ENCODE data around the gene EFNA2.

Gene EFNA2

GRCh38 chr19:1272423-1273262 is 13.0 kb upstream of the EFNA2 start:
- DNase-seq, result no peak

- no peak for DNase-seq
Measured at GRCh38 chr19:1273263-1274041, 12.2 kb upstream of the EFNA2 start.

- no peak for DNase-seq
Measured at GRCh38 chr19:1274081-1274851, 11.4 kb upstream of the EFNA2 start.

GRCh38 chr19:1274852-1275259 is 10.8 kb upstream of the EFNA2 start:
- DNase-seq, result no peak

- DNase-seq, result peak; percentile 98
Measured at GRCh38 chr19:1275260-1275975, 10.3 kb upstream of the EFNA2 start, which contains the start of gene FAM174C. TSS of gene FAM174C (plus strand) at chr19:1275530. CDS start at chr19:1275550, 20 bp downstream.

- DNase-seq, result no peak
Measured at GRCh38 chr19:1275976-1276627, 9.6 kb upstream of the EFNA2 start.

- no peak for DNase-seq
Measured at GRCh38 chr19:1276628-1277022, 9.0 kb upstream of the EFNA2 start.

GRCh38 chr19:1277061-1277460 is 8.6 kb upstream of the EFNA2 start:
- no peak for DNase-seq

GRCh38 chr19:1278074-1278473 is 7.6 kb upstream of the EFNA2 start:
- no peak for DNase-seq

- DNase-seq, result no peak
Measured at GRCh38 chr19:1278713-1279660, 6.7 kb upstream of the EFNA2 start.

- peak; percentile 51 for DNase-seq
Measured at GRCh38 chr19:1279782-1280341, 5.8 kb upstream of the EFNA2 start.

GRCh38 chr19:1280636-1281568 is 4.8 kb upstream of the EFNA2 start:
- no peak for DNase-seq

- no peak for DNase-seq
Measured at GRCh38 chr19:1281569-1282287, 3.9 kb upstream of the EFNA2 start.

GRCh38 chr19:1282588-1283206 is 3.0 kb upstream of the EFNA2 start:
- DNase-seq, result no peak

GRCh38 chr19:1283207-1283916 is 2.3 kb upstream of the EFNA2 start:
- no peak for DNase-seq

- DNase-seq, result no peak
Measured at GRCh38 chr19:1283917-1284292, 1.8 kb upstream of the EFNA2 start.

- DNase-seq, result no peak
Measured at GRCh38 chr19:1284293-1284978, 1.2 kb upstream of the EFNA2 start.
